HepG2 (cell line): ENCODE measurements around the gene STOML1. TPM values are rescaled to one million over a fixed set of nuclear protein-coding genes. Genes with fewer than 3 reads are reported as not detected.
A peak's percentile ranks its signal among the peaks of the same experiment; 100 is the strongest.

Experiments
- AKAP8 ChIP-seq: sonication (generic); formaldehyde crosslinking; IDR thresholded peaks from 2 replicates; pipeline ENCODE4 v1.5.1; 2020; ENCODE audit warnings: mild to moderate bottlenecking, missing genetic modification reagents
- BCL6 ChIP-seq: IDR thresholded peaks from 2 replicates; pipeline ENCODE4 v1.6.1; 2016; ENCODE audit warnings: missing genetic modification reagents, missing compliant biosample characterization
- DBP ChIP-seq: sonication (generic); formaldehyde crosslinking; IDR thresholded peaks from 2 replicates; pipeline ENCODE4 v1.4.0; 2020; ENCODE audit warnings: missing genetic modification reagents; ENCODE audit errors: not compliant biosample characterization
- GRHL1 ChIP-seq: sonication (generic); formaldehyde crosslinking; conservative IDR thresholded peaks from 2 replicates; pipeline ENCODE4 v1.8.0; 2022; ENCODE audit warnings: missing genetic modification reagents
- MLLT10 ChIP-seq: sonication (generic); formaldehyde crosslinking; IDR thresholded peaks from 2 replicates; pipeline ENCODE4 v1.4.0; 2020; ENCODE audit warnings: missing genetic modification reagents
- PRDM10 ChIP-seq: sonication (generic); formaldehyde crosslinking; IDR thresholded peaks from 2 replicates; pipeline ENCODE4 v1.4.0; 2020; ENCODE audit warnings: low read depth, missing genetic modification reagents
- SMC3 ChIP-seq: IDR thresholded peaks from 2 replicates; pipeline ENCODE4 v1.6.1; 2011; ENCODE audit warnings: low read length, improper control_type of control experiment
- ZEB1 ChIP-seq: IDR thresholded peaks from 2 replicates; pipeline ENCODE4 v1.6.1; 2012; ENCODE audit warnings: mild to moderate bottlenecking, low read depth, inconsistent platforms; ENCODE audit not compliant: insufficient replicate concordance
- polyA plus RNA-seq, 8 experiments: library from polyadenylated mRNA; depleted of rRNA in 3 of 8; stranded (reverse) in 7 of 8; unstranded in 1 of 8; fragments of >200 nt; fragmentation: Illumina TruSeq in 4 of 8; extraction: Trizol in 4 of 8; gene quantifications; 2 replicates each; pipeline versions ENCODE4 v1.2.1 to v1.2.3, GENCODE V29; 2011 to 2016; ENCODE audit warnings: low read depth in 4 of 8, missing spikeins in 1 of 8, mixed read lengths in 1 of 8; ENCODE audit not compliant: insufficient read depth in 1 of 8
- total RNA-seq, 5 experiments: library from RNA; depleted of rRNA; stranded (reverse); fragments of >200 nt; fragmentation: Illumina TruSeq; extraction: Trizol; gene quantifications; 2 replicates each; pipeline ENCODE4 v1.2.3, GENCODE V29; 2016; ENCODE audit warnings: low read depth in 1 of 5
- TF ChIP-seq, protein P1 (sequence below): sonication (generic); formaldehyde crosslinking; IDR thresholded peaks from 2 replicates; pipeline ENCODE4 v1.5.0; 2020; ENCODE audit warnings: mild to moderate bottlenecking, missing genetic modification reagents, moderate library complexity
- TF ChIP-seq, protein P2 (sequence below): sonication (generic); formaldehyde crosslinking; IDR thresholded peaks from 2 replicates; pipeline ENCODE4 v1.5.1; 2020; ENCODE audit warnings: mild to moderate bottlenecking, missing genetic modification reagents, moderate library complexity

Gene STOML1
- total and polyA plus RNA-seq, 2 of the 13 experiments (the other 11 are each of a cell fraction or from before 2014, with no cell fraction given), result 3.5 to 3.7 TPM

GRCh38 chr15:74036271-74037170, 44.4 kb upstream of the STOML1 start (continued):
- TF ChIP-seq, protein P1, sequence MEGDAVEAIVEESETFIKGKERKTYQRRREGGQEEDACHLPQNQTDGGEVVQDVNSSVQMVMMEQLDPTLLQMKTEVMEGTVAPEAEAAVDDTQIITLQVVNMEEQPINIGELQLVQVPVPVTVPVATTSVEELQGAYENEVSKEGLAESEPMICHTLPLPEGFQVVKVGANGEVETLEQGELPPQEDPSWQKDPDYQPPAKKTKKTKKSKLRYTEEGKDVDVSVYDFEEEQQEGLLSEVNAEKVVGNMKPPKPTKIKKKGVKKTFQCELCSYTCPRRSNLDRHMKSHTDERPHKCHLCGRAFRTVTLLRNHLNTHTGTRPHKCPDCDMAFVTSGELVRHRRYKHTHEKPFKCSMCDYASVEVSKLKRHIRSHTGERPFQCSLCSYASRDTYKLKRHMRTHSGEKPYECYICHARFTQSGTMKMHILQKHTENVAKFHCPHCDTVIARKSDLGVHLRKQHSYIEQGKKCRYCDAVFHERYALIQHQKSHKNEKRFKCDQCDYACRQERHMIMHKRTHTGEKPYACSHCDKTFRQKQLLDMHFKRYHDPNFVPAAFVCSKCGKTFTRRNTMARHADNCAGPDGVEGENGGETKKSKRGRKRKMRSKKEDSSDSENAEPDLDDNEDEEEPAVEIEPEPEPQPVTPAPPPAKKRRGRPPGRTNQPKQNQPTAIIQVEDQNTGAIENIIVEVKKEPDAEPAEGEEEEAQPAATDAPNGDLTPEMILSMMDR (CRISPR knock-in tag), result peak; percentile 73
- no peak for TF ChIP-seq ZEB1
- TF ChIP-seq GRHL1, result no peak
- no peak for TF ChIP-seq AKAP8 (CRISPR knock-in tag)
- TF ChIP-seq, protein P2, sequence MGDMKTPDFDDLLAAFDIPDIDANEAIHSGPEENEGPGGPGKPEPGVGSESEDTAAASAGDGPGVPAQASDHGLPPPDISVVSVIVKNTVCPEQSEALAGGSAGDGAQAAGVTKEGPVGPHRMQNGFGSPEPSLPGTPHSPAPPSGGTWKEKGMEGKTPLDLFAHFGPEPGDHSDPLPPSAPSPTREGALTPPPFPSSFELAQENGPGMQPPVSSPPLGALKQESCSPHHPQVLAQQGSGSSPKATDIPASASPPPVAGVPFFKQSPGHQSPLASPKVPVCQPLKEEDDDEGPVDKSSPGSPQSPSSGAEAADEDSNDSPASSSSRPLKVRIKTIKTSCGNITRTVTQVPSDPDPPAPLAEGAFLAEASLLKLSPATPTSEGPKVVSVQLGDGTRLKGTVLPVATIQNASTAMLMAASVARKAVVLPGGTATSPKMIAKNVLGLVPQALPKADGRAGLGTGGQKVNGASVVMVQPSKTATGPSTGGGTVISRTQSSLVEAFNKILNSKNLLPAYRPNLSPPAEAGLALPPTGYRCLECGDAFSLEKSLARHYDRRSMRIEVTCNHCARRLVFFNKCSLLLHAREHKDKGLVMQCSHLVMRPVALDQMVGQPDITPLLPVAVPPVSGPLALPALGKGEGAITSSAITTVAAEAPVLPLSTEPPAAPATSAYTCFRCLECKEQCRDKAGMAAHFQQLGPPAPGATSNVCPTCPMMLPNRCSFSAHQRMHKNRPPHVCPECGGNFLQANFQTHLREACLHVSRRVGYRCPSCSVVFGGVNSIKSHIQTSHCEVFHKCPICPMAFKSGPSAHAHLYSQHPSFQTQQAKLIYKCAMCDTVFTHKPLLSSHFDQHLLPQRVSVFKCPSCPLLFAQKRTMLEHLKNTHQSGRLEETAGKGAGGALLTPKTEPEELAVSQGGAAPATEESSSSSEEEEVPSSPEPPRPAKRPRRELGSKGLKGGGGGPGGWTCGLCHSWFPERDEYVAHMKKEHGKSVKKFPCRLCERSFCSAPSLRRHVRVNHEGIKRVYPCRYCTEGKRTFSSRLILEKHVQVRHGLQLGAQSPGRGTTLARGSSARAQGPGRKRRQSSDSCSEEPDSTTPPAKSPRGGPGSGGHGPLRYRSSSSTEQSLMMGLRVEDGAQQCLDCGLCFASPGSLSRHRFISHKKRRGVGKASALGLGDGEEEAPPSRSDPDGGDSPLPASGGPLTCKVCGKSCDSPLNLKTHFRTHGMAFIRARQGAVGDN (CRISPR knock-in tag), result peak; percentile 14; the same call in 1 of the 2 replicates
- peak; percentile 60; the same call in 1 of the 2 replicates for TF ChIP-seq BCL6
- TF ChIP-seq SMC3, result peak; percentile 53; the same call in 1 of the 2 replicates
- TF ChIP-seq PRDM10, result no peak
- TF ChIP-seq DBP (CRISPR knock-in tag), result no peak
- TF ChIP-seq MLLT10, result no peak
- TF ChIP-seq, all 625 proteins: peak for 5
